ENCODE data around the gene FGGY. TPM values are rescaled to one million over a fixed set of nuclear protein-coding genes. Genes with fewer than 3 reads are reported as not detected.

Gene FGGY
- total RNA-seq, 1 donor: 24.6 TPM

- Histone ChIP-seq H4K20me1 (ENCODE audit: insufficient read depth, low read length) (no peaks in the 10 kb centered on the region), H3K27me3 (ENCODE audit: insufficient read depth, low read length) (no peaks in the 10 kb centered on the region), H2AFZ (ENCODE audit: low read length) (no peak overlapping the region), H3K4me2 (ENCODE audit: insufficient read depth, low read length) (no peak overlapping the region), H3K36me3 (ENCODE audit: insufficient read depth, low read length) (no peaks in the 10 kb centered on the region), H3K27ac (ENCODE audit: low read depth, low read length) (no peak overlapping the region), H3K9me3 (ENCODE audit: low read depth, low read length) (no peaks in the 10 kb centered on the region), H3K4me3 (ENCODE audit: insufficient read depth, low read length) (no peak overlapping the region), H3K79me2 (ENCODE audit: insufficient read depth, low read length) (no peaks in the 10 kb centered on the region), H3K4me1 (ENCODE audit: insufficient read depth, low read length) (peaks cover 31% of the 10 kb centered on the region)
- TF ChIP-seq, protein P1, sequence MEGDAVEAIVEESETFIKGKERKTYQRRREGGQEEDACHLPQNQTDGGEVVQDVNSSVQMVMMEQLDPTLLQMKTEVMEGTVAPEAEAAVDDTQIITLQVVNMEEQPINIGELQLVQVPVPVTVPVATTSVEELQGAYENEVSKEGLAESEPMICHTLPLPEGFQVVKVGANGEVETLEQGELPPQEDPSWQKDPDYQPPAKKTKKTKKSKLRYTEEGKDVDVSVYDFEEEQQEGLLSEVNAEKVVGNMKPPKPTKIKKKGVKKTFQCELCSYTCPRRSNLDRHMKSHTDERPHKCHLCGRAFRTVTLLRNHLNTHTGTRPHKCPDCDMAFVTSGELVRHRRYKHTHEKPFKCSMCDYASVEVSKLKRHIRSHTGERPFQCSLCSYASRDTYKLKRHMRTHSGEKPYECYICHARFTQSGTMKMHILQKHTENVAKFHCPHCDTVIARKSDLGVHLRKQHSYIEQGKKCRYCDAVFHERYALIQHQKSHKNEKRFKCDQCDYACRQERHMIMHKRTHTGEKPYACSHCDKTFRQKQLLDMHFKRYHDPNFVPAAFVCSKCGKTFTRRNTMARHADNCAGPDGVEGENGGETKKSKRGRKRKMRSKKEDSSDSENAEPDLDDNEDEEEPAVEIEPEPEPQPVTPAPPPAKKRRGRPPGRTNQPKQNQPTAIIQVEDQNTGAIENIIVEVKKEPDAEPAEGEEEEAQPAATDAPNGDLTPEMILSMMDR (IDR thresholded peaks at IDR 0.05; ENCODE audit: extremely low read depth, low read depth, low read length): peak; percentile 95
- no peak for DNase-seq (ENCODE audit: insufficient read length, low spot score, missing footprints)
Observed at GRCh38 chr1:59699227-59699847, 402.4 kb downstream of the FGGY start.

GRCh38 chr1:59701376-59701775 lies 404.5 kb downstream of the FGGY start:
- Histone ChIP-seq H3K27ac (ENCODE audit: low read depth, low read length) (peak overlapping the region; percentile 5), H3K4me2 (ENCODE audit: insufficient read depth, low read length) (no peak overlapping the region), H3K36me3 (ENCODE audit: insufficient read depth, low read length) (no peaks in the 10 kb centered on the region), H3K27me3 (ENCODE audit: insufficient read depth, low read length) (no peaks in the 10 kb centered on the region), H4K20me1 (ENCODE audit: insufficient read depth, low read length) (no peaks in the 10 kb centered on the region), H2AFZ (ENCODE audit: low read length) (no peak overlapping the region), H3K79me2 (ENCODE audit: insufficient read depth, low read length) (no peaks in the 10 kb centered on the region), H3K4me1 (ENCODE audit: insufficient read depth, low read length) (peaks cover 46% of the 10 kb centered on the region), H3K4me3 (ENCODE audit: insufficient read depth, low read length) (no peak overlapping the region), H3K9me3 (ENCODE audit: low read depth, low read length) (no peaks in the 10 kb centered on the region)
- no peak for DNase-seq (ENCODE audit: insufficient read length, low spot score, missing footprints)
- TF ChIP-seq, protein P1 (IDR thresholded peaks at IDR 0.05; ENCODE audit: extremely low read depth, low read depth, low read length): no peak

GRCh38 chr1:59703226-59703917 lies 406.5 kb downstream of the FGGY start:
- H3K27me3 ChIP-seq (ENCODE audit: insufficient read depth, low read length): no peaks in the 10 kb centered on the region
- no peak overlapping the region for H3K4me3 ChIP-seq (ENCODE audit: insufficient read depth, low read length)
- TF ChIP-seq, protein P1 (IDR thresholded peaks at IDR 0.05; ENCODE audit: extremely low read depth, low read depth, low read length): no peak
- H3K4me2 ChIP-seq (ENCODE audit: insufficient read depth, low read length): peak overlapping the region; percentile 18
- H2AFZ ChIP-seq (ENCODE audit: low read length): no peak overlapping the region
- no peaks in the 10 kb centered on the region for H3K9me3 ChIP-seq (ENCODE audit: low read depth, low read length)
- H4K20me1 ChIP-seq (ENCODE audit: insufficient read depth, low read length): no peaks in the 10 kb centered on the region
- peak; percentile 50 for DNase-seq (ENCODE audit: insufficient read length, low spot score, missing footprints)
- H3K27ac ChIP-seq (ENCODE audit: low read depth, low read length): peak overlapping the region; percentile 48
- H3K4me1 ChIP-seq (ENCODE audit: insufficient read depth, low read length): peaks cover 61% of the 10 kb centered on the region
- no peaks in the 10 kb centered on the region for H3K79me2 ChIP-seq (ENCODE audit: insufficient read depth, low read length)
- no peaks in the 10 kb centered on the region for H3K36me3 ChIP-seq (ENCODE audit: insufficient read depth, low read length)

- no peak overlapping the region for H2AFZ ChIP-seq (ENCODE audit: low read length)
Observed at GRCh38 chr1:59703918-59704378, 407.1 kb downstream of the FGGY start.

More at GRCh38 chr1:59703918-59704378, 407.1 kb downstream of the FGGY start:
- H3K27me3 ChIP-seq (ENCODE audit: insufficient read depth, low read length): no peaks in the 10 kb centered on the region
- H3K79me2 ChIP-seq (ENCODE audit: insufficient read depth, low read length): no peaks in the 10 kb centered on the region
- no peak for DNase-seq (ENCODE audit: insufficient read length, low spot score, missing footprints)
- no peak overlapping the region for H3K4me3 ChIP-seq (ENCODE audit: insufficient read depth, low read length)
- peaks cover 58% of the 10 kb centered on the region for H3K4me1 ChIP-seq (ENCODE audit: insufficient read depth, low read length)
- H3K4me2 ChIP-seq (ENCODE audit: insufficient read depth, low read length): peak overlapping the region; percentile 18
- H3K27ac ChIP-seq (ENCODE audit: low read depth, low read length): peak overlapping the region; percentile 48
- no peaks in the 10 kb centered on the region for H4K20me1 ChIP-seq (ENCODE audit: insufficient read depth, low read length)
- no peaks in the 10 kb centered on the region for H3K9me3 ChIP-seq (ENCODE audit: low read depth, low read length)
- no peaks in the 10 kb centered on the region for H3K36me3 ChIP-seq (ENCODE audit: insufficient read depth, low read length)
- TF ChIP-seq, protein P1 (IDR thresholded peaks at IDR 0.05; ENCODE audit: extremely low read depth, low read depth, low read length): no peak

Data from osteoblast (primary cell).